ENCODE data around the gene RBP3.

Gene RBP3

GRCh38 chr10:47348138-47348651, at the start of gene RBP3:
RBP3 (plus strand) TSS chr10:47348363; CDS start chr10:47348485, 122 bp downstream.
- DNase-seq = no peak

- DNase-seq = no peak
Measured at GRCh38 chr10:47298715-47299114, 49.4 kb upstream of the RBP3 start.

GRCh38 chr10:47299611-47300428, 48.3 kb upstream of the RBP3 start, which contains the start of gene GDF10:
GDF10 (plus strand) TSS chr10:47300197; CDS start chr10:47300652, 455 bp downstream.
- no peak for DNase-seq

- DNase-seq = no peak
Measured at GRCh38 chr10:47300429-47300931, 47.7 kb upstream of the RBP3 start.

GRCh38 chr10:47301833-47302232, 46.3 kb upstream of the RBP3 start:
- no peak for DNase-seq

GRCh38 chr10:47303105-47303504, 45.1 kb upstream of the RBP3 start:
- DNase-seq = no peak

GRCh38 chr10:47303866-47304265, 44.3 kb upstream of the RBP3 start:
- DNase-seq = no peak

- no peak for DNase-seq
Measured at GRCh38 chr10:47305566-47305965, 42.6 kb upstream of the RBP3 start.

- no peak for DNase-seq
Measured at GRCh38 chr10:47306387-47307210, 41.6 kb upstream of the RBP3 start.

GRCh38 chr10:47307381-47307780, 40.8 kb upstream of the RBP3 start:
- no peak for DNase-seq

GRCh38 chr10:47308775-47309174, 39.4 kb upstream of the RBP3 start:
- no peak for DNase-seq

GRCh38 chr10:47309408-47310089, 38.6 kb upstream of the RBP3 start:
- no peak for DNase-seq

GRCh38 chr10:47310090-47310505, 38.1 kb upstream of the RBP3 start:
- no peak for DNase-seq

- no peak for DNase-seq
Measured at GRCh38 chr10:47311193-47311931, 36.8 kb upstream of the RBP3 start.

GRCh38 chr10:47311932-47312662, 36.1 kb upstream of the RBP3 start:
- DNase-seq = peak; percentile 46

GRCh38 chr10:47312663-47312995, 35.5 kb upstream of the RBP3 start:
- DNase-seq = no peak

- no peak for DNase-seq
Measured at GRCh38 chr10:47314416-47314970, 33.7 kb upstream of the RBP3 start.

- no peak for DNase-seq
Measured at GRCh38 chr10:47315421-47315820, 32.7 kb upstream of the RBP3 start.

- no peak for DNase-seq
Measured at GRCh38 chr10:47316131-47316530, 32.0 kb upstream of the RBP3 start.

- DNase-seq = no peak
Measured at GRCh38 chr10:47317251-47317650, 30.9 kb upstream of the RBP3 start.

GRCh38 chr10:47318706-47319105, 29.5 kb upstream of the RBP3 start:
- DNase-seq = no peak

Measured in NCI-H146 (cell line).